IPS DF 6.9 (cell line): Measurements from ENCODE around the gene AREL1.
"Not testable (repeated sequence)": the region's sequence is repeated elsewhere in the genome, so short reads cannot be mapped to it uniquely, and the experiment has no call there.

Experiments used
- DNase-seq: peaks from one replicate; pipeline ENCODE4 v3.0.0-alpha.2; 2013; ENCODE audit warnings: low read depth, low spot score
- H3K27ac ChIP-seq: one replicate; pipeline ENCODE4 v1.5.1; 2013; ENCODE audit warnings: low read length, control low read depth
- H3K27me3 ChIP-seq: 2 replicates; pipeline ENCODE4 v1.6.1; 2013; ENCODE audit warnings: mild to moderate bottlenecking, low read length; ENCODE audit not compliant: control insufficient read depth, insufficient read depth
- H3K36me3 ChIP-seq: 2 replicates; pipeline ENCODE4 v1.6.1; 2013; ENCODE audit warnings: low read length; ENCODE audit not compliant: control insufficient read depth, insufficient read depth
- H3K4me1 ChIP-seq: 2 replicates; pipeline ENCODE4 v1.6.1; 2013; ENCODE audit warnings: low read length; ENCODE audit not compliant: control insufficient read depth, insufficient read depth
- H3K4me3 ChIP-seq: 2 replicates; pipeline ENCODE4 v1.5.1; 2013; ENCODE audit warnings: mild to moderate bottlenecking, low read length
- H3K9me3 ChIP-seq: 2 replicates; pipeline ENCODE4 v1.6.1; 2013; ENCODE audit warnings: low read length, inconsistent platforms; ENCODE audit not compliant: control insufficient read depth, insufficient read depth
- WGBS: extraction: QIAGEN DNeasy Blood & Tissue Kit; methylation state at CpG from one replicate; pipeline ENCODE4 v1.1.7; 2013; ENCODE audit warnings: mixed read lengths, missing lambda C conversion rate; ENCODE audit not compliant: insufficient read length, insufficient coverage; 5-methylcytosine and 5-hydroxymethylcytosine counted together

The AREL1 gene

GRCh38 chr14:74712499-74713394 is at the start of gene AREL1, which contains the start of gene FCF1:
Gene AREL1, minus strand, starts transcription at chr14:74713080. Its CDS starts 27,465 bp downstream, at chr14:74685615.
Gene FCF1, plus strand, starts transcription at chr14:74713144. Its CDS starts 54 bp downstream, at chr14:74713198.
- Histone ChIP-seq H3K27me3 (no peaks in the 10 kb centered on the region), H3K4me1 (no peaks in the 10 kb centered on the region), H3K9me3 (no peaks in the 10 kb centered on the region), H3K27ac (no peak within 1 kb of the TSS), H3K4me3 (peak within 1 kb of the TSS; percentile 95), H3K36me3 (no peaks in the 10 kb centered on the region)
- DNase-seq: peak; percentile 82
- no CpG with 5 or more reads among the region's 31 CpGs for WGBS

GRCh38 chr14:74758505-74758904 is 45.6 kb upstream of the AREL1 start:
- not testable (repeated sequence) for H3K4me1 ChIP-seq

DNA sequence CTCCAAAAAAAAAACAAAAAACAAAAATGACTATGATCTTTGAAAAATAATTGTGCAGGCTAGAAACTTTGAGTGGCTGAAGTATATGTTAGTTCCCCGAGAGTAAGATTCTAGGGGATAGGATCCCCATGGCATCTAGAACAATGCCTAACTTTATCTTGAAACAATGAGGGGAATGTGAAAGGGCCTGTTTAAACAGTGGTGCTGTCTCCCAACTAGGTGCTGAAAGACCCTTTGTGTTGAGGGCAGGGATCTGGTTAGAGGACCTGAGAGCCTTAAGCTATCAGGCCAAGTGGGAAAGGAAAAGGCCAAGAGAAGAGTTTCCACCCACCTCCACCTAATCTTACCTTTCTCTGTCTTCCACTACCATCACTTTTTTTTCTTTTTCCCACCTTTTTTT is 43.4 kb upstream of the AREL1 start:
- Histone ChIP-seq H3K27ac (no peak overlapping the region), H3K4me1 (no peaks in the 10 kb centered on the region), H3K9me3 (no peaks in the 10 kb centered on the region), H3K27me3 (no peaks in the 10 kb centered on the region), H3K4me3 (no peak overlapping the region), H3K36me3 (no peaks in the 10 kb centered on the region)
- WGBS: no CpG with 5 or more reads among the region's 1 CpG
- DNase-seq: no peak

More at GRCh38 chr14:74758505-74758904, 45.6 kb upstream of the AREL1 start:
- not testable (repeated sequence) for DNase-seq, H3K4me3 ChIP-seq, H3K36me3 ChIP-seq, H3K27me3 ChIP-seq, H3K27ac ChIP-seq, H3K9me3 ChIP-seq
- WGBS: no CpG with 5 or more reads among the region's 5 CpGs

DNA sequence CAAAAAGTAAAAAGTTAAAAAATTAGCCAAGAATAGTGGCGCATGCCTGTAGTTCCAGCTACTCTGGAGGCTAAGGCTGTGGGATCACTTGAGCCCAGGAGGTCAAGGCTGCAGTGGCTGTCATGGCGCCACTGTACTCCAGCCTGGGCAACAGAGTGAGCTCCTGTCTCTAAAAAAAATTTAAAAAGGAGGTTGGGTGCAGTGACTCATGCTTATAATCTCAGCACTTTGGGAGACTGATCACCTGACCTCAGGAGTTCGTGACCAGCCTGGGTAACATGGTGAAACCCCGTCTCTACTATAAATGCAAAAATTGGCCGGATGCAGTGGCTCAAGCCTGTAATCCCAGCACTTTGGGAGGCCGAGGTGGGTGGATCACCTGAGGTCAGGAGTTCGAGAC is 42.0 kb upstream of the AREL1 start:
- H3K9me3 ChIP-seq: no peaks in the 10 kb centered on the region
- DNase-seq: no peak
- H3K36me3 ChIP-seq: no peaks in the 10 kb centered on the region
- H3K4me3 ChIP-seq: no peak overlapping the region
- no peaks in the 10 kb centered on the region for H3K4me1 ChIP-seq
- H3K27me3 ChIP-seq: no peaks in the 10 kb centered on the region
- H3K27ac ChIP-seq: no peak overlapping the region
- WGBS: no CpG with 5 or more reads among the region's 7 CpGs

DNA sequence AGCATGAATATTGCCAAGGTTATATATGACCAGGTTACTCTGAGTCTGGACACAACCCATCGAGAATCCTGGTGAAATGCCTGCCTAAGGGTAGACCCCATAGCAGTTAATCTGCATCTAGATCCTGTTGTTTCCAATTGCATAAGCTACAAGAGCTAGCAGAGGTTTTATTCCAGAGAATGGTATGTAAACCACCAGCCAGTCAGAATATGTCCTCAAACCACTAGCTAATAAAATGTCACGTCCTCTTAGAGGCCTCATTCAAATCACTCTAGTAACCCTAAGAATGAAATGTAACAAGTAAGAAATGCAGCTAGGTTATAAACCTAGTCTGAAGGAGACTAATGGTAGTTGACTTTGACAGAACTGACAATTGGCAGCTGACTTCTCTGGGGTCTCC is 41.3 kb upstream of the AREL1 start:
- WGBS: no CpG with 5 or more reads among the region's 2 CpGs
- no peaks in the 10 kb centered on the region for H3K36me3 ChIP-seq
- H3K27ac ChIP-seq: no peak overlapping the region
- H3K4me1 ChIP-seq: no peaks in the 10 kb centered on the region
- no peaks in the 10 kb centered on the region for H3K9me3 ChIP-seq
- DNase-seq: no peak
- H3K27me3 ChIP-seq: no peaks in the 10 kb centered on the region
- H3K4me3 ChIP-seq: no peak overlapping the region

- Histone ChIP-seq H3K4me1 (no peaks in the 10 kb centered on the region), H3K36me3 (no peaks in the 10 kb centered on the region), H3K4me3 (no peak overlapping the region), H3K27me3 (no peaks in the 10 kb centered on the region), H3K9me3 (no peaks in the 10 kb centered on the region), H3K27ac (no peak overlapping the region)
- no peak for DNase-seq
- no CpG with 5 or more reads among the region's 2 CpGs for WGBS
Measured at GRCh38 chr14:74747237-74747636, 34.4 kb upstream of the AREL1 start.

DNA sequence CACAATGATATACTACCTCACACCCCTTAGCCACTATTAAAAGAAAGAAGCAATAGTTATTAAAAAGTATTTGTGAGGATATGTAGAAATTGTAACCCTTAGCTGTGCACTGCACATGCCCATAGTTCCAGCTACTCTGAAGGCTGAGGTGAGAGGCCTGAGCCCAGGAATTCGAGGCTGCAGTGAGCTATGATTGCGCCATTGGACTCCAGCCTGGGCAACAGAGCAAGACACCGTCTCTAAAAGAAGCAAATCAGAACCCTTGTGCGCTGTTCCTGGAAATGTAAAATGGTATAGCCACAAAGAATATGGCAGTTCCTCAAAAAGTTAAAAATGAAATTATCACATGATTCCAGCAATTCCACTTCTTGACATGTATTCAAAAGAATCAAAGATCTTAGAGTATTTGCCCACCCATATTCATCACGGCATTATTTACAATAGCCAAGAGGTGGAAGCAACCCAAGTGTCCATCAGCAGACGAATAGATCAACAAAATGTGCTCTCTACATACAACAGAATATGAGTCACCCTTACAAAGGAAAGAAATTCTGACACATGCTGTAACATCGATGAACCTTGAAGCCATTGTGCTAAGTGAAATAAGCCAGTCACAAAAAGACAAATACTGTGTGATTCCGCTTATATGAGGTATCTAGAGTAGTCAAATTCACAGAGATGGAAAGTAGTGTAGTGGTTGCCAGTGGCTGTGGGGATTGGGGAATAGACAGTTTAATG is 26.6 kb upstream of the AREL1 start:
- no peaks in the 10 kb centered on the region for H3K27me3 ChIP-seq
- no CpG with 5 or more reads among the region's 8 CpGs for WGBS
- no peaks in the 10 kb centered on the region for H3K9me3 ChIP-seq
- no peak for DNase-seq
- no peak overlapping the region for H3K4me3 ChIP-seq
- H3K4me1 ChIP-seq: no peaks in the 10 kb centered on the region
- H3K27ac ChIP-seq: no peak overlapping the region
- no peaks in the 10 kb centered on the region for H3K36me3 ChIP-seq

- Histone ChIP-seq H3K4me3 (no peak overlapping the region), H3K36me3 (no peaks in the 10 kb centered on the region; the same call in 1 of the 2 replicates), H3K27me3 (no peaks in the 10 kb centered on the region), H3K9me3 (no peaks in the 10 kb centered on the region), H3K27ac (no peak overlapping the region), H3K4me1 (no peaks in the 10 kb centered on the region)
- no CpG with 5 or more reads among the region's 4 CpGs for WGBS
- DNase-seq: no peak
Measured at GRCh38 chr14:74737753-74738325, 25.0 kb upstream of the AREL1 start.

- H3K9me3 ChIP-seq: no peaks in the 10 kb centered on the region
- no CpG with 5 or more reads among the region's 4 CpGs for WGBS
- no peak overlapping the region for H3K27ac ChIP-seq
- H3K4me1 ChIP-seq: no peaks in the 10 kb centered on the region
- DNase-seq: no peak
- H3K4me3 ChIP-seq: no peak overlapping the region
- no peaks in the 10 kb centered on the region for H3K27me3 ChIP-seq
- H3K36me3 ChIP-seq: no peaks in the 10 kb centered on the region; the same call in 1 of the 2 replicates
Measured at GRCh38 chr14:74735125-74735524, 22.2 kb upstream of the AREL1 start.

DNA sequence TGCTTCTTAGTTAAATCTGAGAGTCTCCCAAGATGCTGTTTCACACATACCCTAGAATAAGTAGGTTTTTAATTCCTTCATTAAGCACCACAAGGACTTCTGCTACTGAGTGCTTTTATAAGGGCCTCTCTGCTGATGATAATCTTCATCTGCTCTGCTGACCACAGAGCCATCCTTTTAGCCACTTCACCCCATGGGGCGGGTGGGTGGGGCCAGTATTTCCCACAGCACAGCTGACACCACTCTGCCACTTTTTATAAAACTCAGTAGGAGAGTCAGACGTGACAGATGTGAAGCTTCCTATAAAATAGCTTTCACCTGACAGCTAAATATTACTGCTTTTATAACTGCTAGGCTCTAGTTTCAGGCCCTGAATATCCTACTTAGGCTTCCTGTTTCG is 20.3 kb upstream of the AREL1 start:
- no peak overlapping the region for H3K27ac ChIP-seq
- no CpG with 5 or more reads among the region's 3 CpGs for WGBS
- H3K36me3 ChIP-seq: no peaks in the 10 kb centered on the region; the same call in 1 of the 2 replicates
- no peaks in the 10 kb centered on the region for H3K4me1 ChIP-seq
- DNase-seq: no peak
- no peak overlapping the region for H3K4me3 ChIP-seq
- no peaks in the 10 kb centered on the region for H3K9me3 ChIP-seq
- H3K27me3 ChIP-seq: no peaks in the 10 kb centered on the region
